ENCODE measurements around the gene SPDYE6.
"Not testable (repeated sequence)": the region's sequence is repeated elsewhere in the genome, so short reads cannot be mapped to it uniquely, and the experiment has no call there.

The SPDYE6 gene, protein sequence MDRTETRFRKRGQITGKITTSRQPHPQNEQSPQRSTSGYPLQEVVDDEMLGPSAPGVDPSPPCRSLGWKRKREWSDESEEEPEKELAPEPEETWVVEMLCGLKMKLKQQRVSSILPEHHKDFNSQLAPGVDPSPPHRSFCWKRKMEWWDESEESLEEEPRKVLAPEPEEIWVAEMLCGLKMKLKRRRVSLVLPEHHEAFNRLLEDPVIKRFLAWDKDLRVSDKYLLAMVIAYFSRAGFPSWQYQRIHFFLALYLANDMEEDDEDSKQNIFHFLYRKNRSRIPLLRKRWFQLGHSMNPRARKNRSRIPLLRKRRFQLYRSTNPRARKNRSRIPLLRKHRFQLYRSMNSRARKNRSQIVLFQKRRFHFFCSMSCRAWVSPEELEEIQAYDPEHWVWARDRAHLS

DNA sequence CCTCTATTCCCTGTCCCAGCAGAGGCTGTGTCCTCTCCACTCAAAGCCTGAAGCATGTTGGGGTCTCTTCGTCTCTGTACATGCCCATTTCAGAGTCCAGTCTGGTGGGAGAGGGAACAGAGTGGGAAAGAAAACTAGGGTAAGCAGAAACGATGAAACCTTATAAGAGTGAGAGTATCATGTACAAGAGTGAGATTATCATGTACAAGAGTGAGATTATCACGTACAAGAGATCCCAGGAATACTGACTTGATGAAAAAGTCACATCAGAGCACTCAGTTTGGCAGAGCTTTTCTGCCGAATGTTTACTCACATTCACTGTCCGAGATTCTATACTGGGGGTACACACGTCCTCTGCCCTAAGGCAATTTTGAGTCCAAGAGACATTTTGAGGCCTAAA lies at the start of gene SPDYE6:
Gene SPDYE6, minus strand, starts transcription at position 101 of the 400 bp plus-strand sequence. CDS start 421 bp downstream, outside the sequence.
- H3K9ac ChIP-seq (ENCODE audit: low read length); DNase-seq: not testable (repeated sequence)

GRCh38 chr7:102404862-102405188 lies 48.6 kb upstream of the SPDYE6 start:
- Histone ChIP-seq H3F3A (ENCODE audit: insufficient read depth, low read length) (peaks cover 21% of the 10 kb centered on the region), H3K4me1 (ENCODE audit: low read length) (peaks cover 14% of the 10 kb centered on the region), H3K36me3 (replicated peaks; ENCODE audit: insufficient read depth, low read length) (peaks cover 14% of the 10 kb centered on the region; the same call in 1 of the 2 replicates), H3K79me2 (ENCODE audit: low read length) (peaks cover 40% of the 10 kb centered on the region)
- not testable (repeated sequence) for H3K9me2 ChIP-seq (replicated peaks; ENCODE audit: insufficient read depth, low read length); H3K9ac ChIP-seq (ENCODE audit: low read length); H2AFZ ChIP-seq (ENCODE audit: low read length); H3K27ac ChIP-seq (ENCODE audit: low read length); H4K20me1 ChIP-seq (ENCODE audit: insufficient read depth, low read length); DNase-seq; H3K27me3 ChIP-seq (replicated peaks; ENCODE audit: insufficient read depth, low read length); H3K9me3 ChIP-seq (replicated peaks; ENCODE audit: insufficient read depth, low read length); H3K4me3 ChIP-seq (ENCODE audit: low read length); H3K4me2 ChIP-seq (ENCODE audit: low read depth, low read length)

More for the DNA sequence above, at the start of gene SPDYE6:
- H4K20me1 ChIP-seq (ENCODE audit: insufficient read depth, low read length); H3K4me1 ChIP-seq (ENCODE audit: low read length); H3K4me2 ChIP-seq (ENCODE audit: low read depth, low read length); H3K36me3 ChIP-seq (replicated peaks; ENCODE audit: insufficient read depth, low read length); H3K27ac ChIP-seq (ENCODE audit: low read length); H3K9me2 ChIP-seq (replicated peaks; ENCODE audit: insufficient read depth, low read length); H3F3A ChIP-seq (ENCODE audit: insufficient read depth, low read length); H3K4me3 ChIP-seq (ENCODE audit: low read length); H3K9me3 ChIP-seq (replicated peaks; ENCODE audit: insufficient read depth, low read length); H3K79me2 ChIP-seq (ENCODE audit: low read length); H3K27me3 ChIP-seq (replicated peaks; ENCODE audit: insufficient read depth, low read length); H2AFZ ChIP-seq (ENCODE audit: low read length): not testable (repeated sequence)

GRCh38 chr7:102404005-102404861 lies 48.0 kb upstream of the SPDYE6 start:
- Histone ChIP-seq H4K20me1 (ENCODE audit: insufficient read depth, low read length) (no peaks in the 10 kb centered on the region), H2AFZ (ENCODE audit: low read length) (no peak overlapping the region), H3K36me3 (replicated peaks; ENCODE audit: insufficient read depth, low read length) (peaks cover 17% of the 10 kb centered on the region; the same call in 1 of the 2 replicates), H3K79me2 (ENCODE audit: low read length) (peaks cover 41% of the 10 kb centered on the region), H3K4me1 (ENCODE audit: low read length) (peaks cover 14% of the 10 kb centered on the region), H3K27ac (ENCODE audit: low read length) (peak overlapping the region; percentile 47; the same call in 1 of the 2 replicates), H3K4me3 (ENCODE audit: low read length) (no peak overlapping the region), H3F3A (ENCODE audit: insufficient read depth, low read length) (peaks cover 20% of the 10 kb centered on the region), H3K4me2 (ENCODE audit: low read depth, low read length) (peak overlapping the region; percentile 10; the same call in 1 of the 2 replicates), H3K27me3 (replicated peaks; ENCODE audit: insufficient read depth, low read length) (no peaks in the 10 kb centered on the region), H3K9ac (ENCODE audit: low read length) (peak overlapping the region; percentile 0; the same call in 1 of the 2 replicates), H3K9me3 (replicated peaks; ENCODE audit: insufficient read depth, low read length) (no peaks in the 10 kb centered on the region), H3K9me2 (replicated peaks; ENCODE audit: insufficient read depth, low read length) (no peaks in the 10 kb centered on the region)
- peak; percentile 93 for DNase-seq
- TF ChIP-seq EZH2phosphoT487 (IDR thresholded peaks at IDR 0.05; ENCODE audit: low read length) = no peak
- TF ChIP-seq EZH2 (optimal IDR thresholded peaks at IDR 0.05; ENCODE audit: low read depth, low read length) = no peak
- TF ChIP-seq, protein P1, sequence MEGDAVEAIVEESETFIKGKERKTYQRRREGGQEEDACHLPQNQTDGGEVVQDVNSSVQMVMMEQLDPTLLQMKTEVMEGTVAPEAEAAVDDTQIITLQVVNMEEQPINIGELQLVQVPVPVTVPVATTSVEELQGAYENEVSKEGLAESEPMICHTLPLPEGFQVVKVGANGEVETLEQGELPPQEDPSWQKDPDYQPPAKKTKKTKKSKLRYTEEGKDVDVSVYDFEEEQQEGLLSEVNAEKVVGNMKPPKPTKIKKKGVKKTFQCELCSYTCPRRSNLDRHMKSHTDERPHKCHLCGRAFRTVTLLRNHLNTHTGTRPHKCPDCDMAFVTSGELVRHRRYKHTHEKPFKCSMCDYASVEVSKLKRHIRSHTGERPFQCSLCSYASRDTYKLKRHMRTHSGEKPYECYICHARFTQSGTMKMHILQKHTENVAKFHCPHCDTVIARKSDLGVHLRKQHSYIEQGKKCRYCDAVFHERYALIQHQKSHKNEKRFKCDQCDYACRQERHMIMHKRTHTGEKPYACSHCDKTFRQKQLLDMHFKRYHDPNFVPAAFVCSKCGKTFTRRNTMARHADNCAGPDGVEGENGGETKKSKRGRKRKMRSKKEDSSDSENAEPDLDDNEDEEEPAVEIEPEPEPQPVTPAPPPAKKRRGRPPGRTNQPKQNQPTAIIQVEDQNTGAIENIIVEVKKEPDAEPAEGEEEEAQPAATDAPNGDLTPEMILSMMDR (IDR thresholded peaks at IDR 0.05; ENCODE audit: low read length) = peak; percentile 82

DNA sequence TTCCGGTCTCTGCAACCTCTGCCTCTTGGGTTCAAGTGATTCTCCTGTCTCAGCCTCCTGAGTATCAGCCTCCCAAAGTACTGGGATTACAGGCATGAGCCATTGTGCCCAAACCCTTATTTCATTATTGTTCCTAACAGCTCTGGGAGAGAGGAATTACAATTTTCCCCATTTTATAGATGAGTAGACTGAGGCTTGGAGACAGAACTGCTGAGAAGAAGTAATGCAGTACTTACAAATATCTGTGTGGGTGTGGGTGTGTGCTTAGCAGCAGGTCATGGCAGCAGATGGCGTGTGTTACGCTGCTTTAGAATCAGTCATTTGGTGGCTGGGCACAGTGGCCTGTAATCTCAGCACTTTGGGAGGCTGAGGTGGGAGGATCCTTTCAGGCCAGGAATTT lies 47.3 kb upstream of the SPDYE6 start:
- Histone ChIP-seq H3K36me3 (replicated peaks; ENCODE audit: insufficient read depth, low read length) (peaks cover 17% of the 10 kb centered on the region; the same call in 1 of the 2 replicates), H3K27ac (ENCODE audit: low read length) (peak overlapping the region; percentile 47; the same call in 1 of the 2 replicates), H3K4me1 (ENCODE audit: low read length) (peaks cover 14% of the 10 kb centered on the region), H3K27me3 (replicated peaks; ENCODE audit: insufficient read depth, low read length) (no peaks in the 10 kb centered on the region), H3K4me2 (ENCODE audit: low read depth, low read length) (no peak overlapping the region), H3K79me2 (ENCODE audit: low read length) (peaks cover 45% of the 10 kb centered on the region), H2AFZ (ENCODE audit: low read length) (no peak overlapping the region), H4K20me1 (ENCODE audit: insufficient read depth, low read length) (no peaks in the 10 kb centered on the region), H3F3A (ENCODE audit: insufficient read depth, low read length) (peaks cover 20% of the 10 kb centered on the region), H3K9ac (ENCODE audit: low read length) (peak overlapping the region; percentile 0; the same call in 1 of the 2 replicates), H3K4me3 (ENCODE audit: low read length) (no peak overlapping the region), H3K9me3 (replicated peaks; ENCODE audit: insufficient read depth, low read length) (no peaks in the 10 kb centered on the region), H3K9me2 (replicated peaks; ENCODE audit: insufficient read depth, low read length) (no peaks in the 10 kb centered on the region)
- TF ChIP-seq EZH2 (optimal IDR thresholded peaks at IDR 0.05; ENCODE audit: low read depth, low read length) = no peak
- TF ChIP-seq EZH2phosphoT487 (IDR thresholded peaks at IDR 0.05; ENCODE audit: low read length) = no peak
- TF ChIP-seq, protein P1 (IDR thresholded peaks at IDR 0.05; ENCODE audit: low read length) = no peak
- DNase-seq = no peak

All from MM.1S (cell line).